HG03045 (cell line): ENCODE data around the gene MEAF6.

Experiments
- ATAC-seq: cut with Tn5 transposase; IDR thresholded peaks from one replicate; pipeline ENCODE4 v1.9.1; 2021; ENCODE audit warnings: mild to moderate bottlenecking, moderate library complexity; ENCODE audit not compliant: unreplicated experiment

The MEAF6 gene

GRCh38 chr1:37474697-37475379, 39.7 kb downstream of the MEAF6 start:
- peak; percentile 5 for ATAC-seq

DNA sequence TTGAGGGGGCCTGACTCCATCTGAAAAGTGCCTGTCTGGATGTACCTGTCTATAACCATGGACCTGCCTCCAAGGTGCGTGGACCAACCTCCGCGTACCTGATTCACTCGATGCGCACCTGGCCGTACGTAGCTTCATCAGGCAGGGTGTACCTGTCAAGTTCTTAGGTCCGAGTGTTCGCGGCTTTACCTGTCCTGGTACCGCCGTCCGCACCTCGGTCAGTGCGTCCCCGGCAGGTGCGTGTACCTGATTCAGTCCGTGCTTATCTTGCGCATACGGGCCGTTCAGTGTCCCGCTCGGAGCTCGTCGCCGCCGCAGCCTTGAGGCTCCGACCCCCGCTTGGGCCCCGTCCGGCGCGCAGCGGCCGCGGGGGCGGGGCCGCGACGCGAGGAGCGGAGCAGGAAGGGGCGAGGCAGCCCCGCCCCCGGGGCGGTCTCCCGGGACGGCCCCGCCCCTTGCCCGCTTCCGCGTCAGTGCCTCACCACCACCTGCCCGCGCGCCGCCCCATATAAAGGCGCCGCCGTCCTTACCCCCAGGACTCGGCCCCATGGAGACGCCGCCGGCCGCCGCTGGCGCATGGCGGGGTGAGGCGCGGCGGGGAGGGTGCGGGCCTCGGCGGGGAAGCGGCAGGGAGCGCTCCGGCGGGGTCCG, 40.4 kb downstream of the MEAF6 start, which contains the start of gene ZC3H12A:
Gene ZC3H12A (plus strand): TSS at position 535 of the 651 bp plus-strand sequence. CDS start 917 bp downstream, outside the sequence.
- ATAC-seq, result peak; percentile 60

DNA sequence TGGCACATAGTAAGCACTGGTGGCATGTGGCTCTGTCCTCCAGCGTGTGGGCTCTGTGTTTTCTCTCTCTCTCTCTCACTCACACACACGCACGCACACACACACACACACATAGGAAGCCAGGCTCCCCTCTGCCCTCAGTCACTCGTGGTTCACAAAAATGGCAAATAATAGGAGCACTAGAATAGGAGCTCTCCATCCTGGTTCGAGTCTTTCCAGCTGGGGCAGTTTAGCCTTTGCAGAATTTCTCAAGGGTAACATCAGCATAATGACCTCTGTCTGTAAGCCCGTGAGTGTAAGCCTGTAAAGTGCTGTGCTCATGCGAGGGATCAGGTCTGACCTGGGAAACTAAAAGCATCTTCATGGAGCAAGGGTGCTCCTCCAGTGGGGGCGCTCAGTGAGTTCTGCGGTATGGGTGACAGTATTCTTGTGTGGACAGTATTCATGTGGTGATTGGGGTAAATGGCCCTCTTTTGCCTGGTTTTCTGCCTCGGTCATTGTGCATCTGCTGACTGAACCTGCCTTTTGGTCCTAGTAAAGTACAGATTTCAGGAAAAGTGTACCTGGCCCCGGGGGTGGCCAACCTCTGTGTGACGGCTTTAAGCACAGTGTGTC, 41.0 kb downstream of the MEAF6 start:
- ATAC-seq, result no peak

GRCh38 chr1:37472994-37473393, 41.6 kb downstream of the MEAF6 start:
- ATAC-seq, result no peak

DNA sequence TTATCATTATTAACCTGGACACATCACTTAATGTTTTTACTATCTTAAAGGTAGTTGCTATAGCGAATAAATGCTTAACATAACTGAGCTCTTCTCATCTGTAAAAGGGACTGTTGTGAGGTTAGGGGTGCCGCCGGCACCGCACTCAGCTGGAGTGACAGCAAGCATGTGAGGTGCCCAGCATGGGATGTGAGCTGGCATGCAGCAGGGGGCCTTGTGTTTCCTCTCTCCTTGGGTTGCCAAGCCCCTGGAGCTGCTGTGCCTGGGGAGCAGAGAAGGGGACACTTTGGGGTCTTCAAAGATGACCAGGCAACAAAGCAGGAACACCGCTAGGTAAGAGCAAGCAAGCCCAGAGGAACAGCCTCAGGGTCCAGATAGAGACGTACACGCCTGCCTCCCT, 42.3 kb downstream of the MEAF6 start:
- ATAC-seq, result no peak

- no peak for ATAC-seq
These were observed 43.0 kb downstream of the MEAF6 start for GRCh38 chr1:37471345-37472231.

DNA sequence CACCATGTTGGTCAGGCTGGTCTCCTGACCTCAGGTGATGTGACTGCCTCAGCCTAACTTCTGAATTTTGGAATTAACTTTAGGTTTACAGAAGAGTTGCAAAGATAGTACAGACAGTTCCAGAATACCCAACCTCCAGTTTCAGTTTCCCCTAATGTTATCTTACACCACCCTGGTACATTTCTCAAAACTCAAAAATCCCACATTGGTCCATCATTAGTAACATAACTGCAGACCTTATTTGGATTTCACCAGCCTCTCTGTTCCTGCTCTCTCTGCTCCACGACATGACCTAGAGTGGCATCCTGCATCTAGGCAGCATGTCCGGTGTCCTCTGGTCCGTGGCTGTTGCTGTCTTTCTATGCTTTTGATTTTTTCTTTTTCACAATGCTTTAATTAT, 45.2 kb downstream of the MEAF6 start:
- no peak for ATAC-seq

- ATAC-seq, result no peak
These were observed 46.5 kb downstream of the MEAF6 start for GRCh38 chr1:37468037-37468436.

DNA sequence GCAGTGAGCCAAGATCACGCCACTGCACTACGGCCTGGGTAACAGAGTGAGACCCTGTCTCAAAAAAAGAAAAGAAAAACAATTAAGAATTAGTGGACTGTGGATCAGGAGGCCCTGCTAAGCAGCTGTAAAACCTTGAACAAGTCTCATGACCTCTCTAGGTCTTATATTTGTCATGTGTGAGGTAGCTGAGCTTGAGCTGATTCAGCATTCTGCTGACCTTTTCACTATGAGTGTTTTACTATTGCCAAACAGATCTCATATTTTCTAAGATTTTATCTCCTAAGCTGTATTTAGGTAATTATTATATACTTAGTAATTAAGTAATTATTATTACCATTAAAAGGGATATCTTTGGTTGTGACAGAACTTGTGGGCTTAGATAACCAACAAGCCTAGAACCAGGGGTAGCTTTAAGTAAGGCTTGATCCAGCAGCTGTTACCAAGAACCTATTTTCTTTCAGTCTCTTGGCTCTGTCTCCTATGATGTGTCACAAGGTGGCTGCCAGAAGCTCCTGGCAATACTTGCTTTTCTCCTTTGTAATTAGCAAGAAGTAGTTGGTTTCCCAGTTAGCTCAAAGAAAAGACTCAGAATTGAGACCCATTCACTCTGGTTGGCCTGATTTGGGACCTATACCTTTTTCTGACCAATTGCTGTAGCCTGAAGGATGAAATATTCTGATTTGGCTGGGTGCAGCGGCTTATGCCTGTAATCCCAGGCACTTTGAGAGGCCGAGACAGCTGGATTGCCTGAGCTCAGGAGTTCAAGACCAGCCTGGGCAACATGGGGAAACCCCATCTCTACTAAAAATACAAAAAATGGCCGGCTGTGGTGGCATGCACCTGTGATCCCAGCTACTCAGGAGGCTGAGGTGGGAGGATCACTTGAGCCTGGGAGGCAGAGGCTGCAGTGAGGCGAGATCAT, 48.7 kb downstream of the MEAF6 start:
- no peak for ATAC-seq

DNA sequence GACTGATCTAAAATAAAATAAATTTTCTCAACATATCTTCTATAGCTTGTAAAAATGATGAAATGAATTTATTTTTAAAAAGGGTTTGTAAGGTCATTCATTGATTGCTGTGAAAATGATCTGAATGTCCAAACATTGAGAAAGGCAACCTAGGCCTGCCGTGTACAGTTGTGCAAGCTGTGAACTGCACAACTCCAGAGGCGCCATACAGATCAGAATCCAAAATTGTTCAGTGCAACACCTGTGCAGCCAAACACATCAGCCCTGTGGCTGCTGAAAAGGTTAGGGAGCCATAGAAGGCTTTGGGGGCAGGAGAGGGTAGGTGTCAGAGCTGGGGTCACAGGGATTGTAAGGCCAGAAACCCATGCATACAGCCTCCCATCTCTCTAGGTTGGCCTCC, 50.1 kb downstream of the MEAF6 start:
- ATAC-seq, result no peak

- no peak for ATAC-seq
These were observed 52.7 kb downstream of the MEAF6 start for GRCh38 chr1:37461698-37462436.

GRCh38 chr1:37458551-37458950, 56.0 kb downstream of the MEAF6 start:
- no peak for ATAC-seq

- no peak for ATAC-seq
These were observed 58.0 kb downstream of the MEAF6 start for GRCh38 chr1:37456614-37457013.

- ATAC-seq, result no peak
These were observed 59.0 kb downstream of the MEAF6 start for GRCh38 chr1:37455516-37455915.

DNA sequence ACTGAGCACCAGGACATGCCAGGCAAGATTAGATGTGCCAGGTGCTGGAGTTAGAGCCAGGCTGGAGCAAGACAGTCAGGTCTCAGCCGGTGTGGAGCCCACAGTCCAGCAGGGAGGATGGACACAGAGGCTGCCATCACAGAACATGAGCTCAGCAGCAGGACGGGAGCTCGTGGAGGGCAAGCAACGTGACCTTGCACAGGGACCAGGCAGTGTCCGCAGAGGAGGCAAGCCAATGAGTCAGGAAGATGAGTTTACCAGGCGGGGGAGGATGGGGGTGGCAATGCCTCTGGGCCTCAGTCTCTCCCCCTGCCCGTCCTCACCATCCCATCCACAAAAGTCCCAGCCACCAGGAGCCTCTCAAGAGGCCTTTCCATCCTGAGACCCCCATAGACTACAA, 60.9 kb downstream of the MEAF6 start:
- no peak for ATAC-seq

GRCh38 chr1:37452416-37452815, 62.1 kb downstream of the MEAF6 start:
- no peak for ATAC-seq

- no peak for ATAC-seq
These were observed 64.6 kb downstream of the MEAF6 start for GRCh38 chr1:37449936-37450335.

- ATAC-seq, result no peak
These were observed 65.7 kb downstream of the MEAF6 start for GRCh38 chr1:37448691-37449417.

DNA sequence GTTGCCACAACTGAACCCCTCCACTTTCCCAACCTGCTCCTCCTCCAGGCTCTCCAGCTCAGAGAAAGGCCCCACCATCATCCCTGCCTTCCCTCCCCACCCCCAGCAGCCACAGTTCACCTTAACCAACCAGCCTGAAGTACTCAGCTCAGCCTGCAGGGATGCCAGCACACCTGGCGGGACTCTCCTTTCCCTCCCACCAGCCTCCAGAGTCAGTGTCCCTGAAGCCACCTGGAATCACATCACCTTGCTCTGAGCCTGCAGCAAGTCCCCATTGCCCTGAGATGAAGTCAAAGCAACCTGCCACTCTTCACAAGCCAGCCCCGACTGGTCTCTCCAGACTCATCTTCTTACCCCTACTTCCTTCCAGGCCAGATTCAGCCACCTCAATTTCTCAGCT, 66.4 kb downstream of the MEAF6 start:
- no peak for ATAC-seq
